Measurements from ENCODE around the gene DNAJA3. TPM values are rescaled to one million over a fixed set of nuclear protein-coding genes. Genes with fewer than 3 reads are reported as not detected.

Gene DNAJA3
- total and polyA plus RNA-seq, 3 donors from 2014 or later: 56.0 to 88.3 (median 80.2) TPM

DNA sequence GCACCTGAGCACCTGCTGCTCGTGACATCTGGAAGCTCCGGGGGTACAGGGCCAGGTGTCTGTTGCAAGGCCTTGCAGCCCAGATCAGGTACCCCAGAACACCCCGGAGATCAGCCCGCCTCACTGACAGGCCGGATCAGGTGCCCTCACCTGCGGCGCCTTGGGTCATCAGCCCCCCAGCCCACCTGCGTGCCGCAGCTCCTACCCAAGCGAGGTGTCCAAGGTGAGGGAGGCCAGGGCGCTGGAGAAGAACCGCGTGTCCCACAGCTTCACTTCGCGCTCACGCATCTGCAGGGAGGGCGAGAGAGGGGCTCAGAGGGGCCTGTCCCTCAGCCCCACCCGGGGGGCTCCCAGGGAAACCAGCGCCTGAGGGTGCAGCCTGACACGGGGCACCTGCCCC is 37.9 kb upstream of the DNAJA3 start:
- no peaks in the 10 kb centered on the region for H3K36me3 ChIP-seq (ENCODE audit: low read depth, missing control alignments)

DNA sequence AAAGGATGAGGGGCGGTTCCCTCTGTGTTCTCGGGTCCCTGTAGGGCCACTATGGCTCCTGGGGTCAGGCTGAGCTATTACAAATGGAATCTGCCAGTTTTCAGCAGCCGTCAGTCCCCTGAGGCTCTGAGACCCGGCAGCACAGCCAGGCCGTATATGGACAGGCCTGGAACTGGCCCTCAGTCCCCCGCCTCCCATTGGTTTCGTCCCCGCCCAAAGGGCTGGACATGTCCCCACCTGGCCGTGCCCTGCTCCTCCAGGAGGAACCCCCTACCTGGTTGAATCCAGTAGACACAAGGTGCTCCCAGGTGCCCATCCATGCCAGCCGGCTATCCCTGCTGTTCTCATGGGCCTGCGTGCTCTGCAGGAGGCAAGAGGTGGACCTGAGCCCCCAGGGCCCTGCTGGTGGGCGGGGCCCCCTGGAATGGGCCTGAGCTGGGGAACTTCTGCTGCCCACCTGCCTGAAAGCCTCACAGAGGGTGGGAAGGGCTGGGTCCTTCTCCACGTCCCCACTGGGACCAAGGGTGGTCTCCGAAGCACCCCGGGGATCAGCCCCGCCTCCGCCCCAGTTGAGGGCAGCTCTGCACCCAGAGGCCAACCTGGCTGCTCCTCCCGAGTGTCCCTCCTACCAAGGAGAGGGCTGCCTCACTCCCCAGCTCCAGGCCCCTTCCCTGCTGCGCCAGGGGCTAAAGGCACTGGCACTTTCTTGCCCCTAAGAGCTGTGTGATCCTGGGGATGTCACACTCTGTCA is 37.2 kb upstream of the DNAJA3 start:
- H3K27me3 ChIP-seq: no peaks in the 10 kb centered on the region
- no peak overlapping the region for H3K4me3 ChIP-seq
- 76 to 78% methylated on average over 9 to 19 of the region's 19 CpGs for WGBS, 2 donors
- no peaks in the 10 kb centered on the region for H3K36me3 ChIP-seq (ENCODE audit: low read depth, missing control alignments)
- intact Hi-C loops (cut with DNase I; ENCODE audit: low total_unique reads): no loop called here
- DNase-seq: no peak
- TF ChIP-seq, protein P1, sequence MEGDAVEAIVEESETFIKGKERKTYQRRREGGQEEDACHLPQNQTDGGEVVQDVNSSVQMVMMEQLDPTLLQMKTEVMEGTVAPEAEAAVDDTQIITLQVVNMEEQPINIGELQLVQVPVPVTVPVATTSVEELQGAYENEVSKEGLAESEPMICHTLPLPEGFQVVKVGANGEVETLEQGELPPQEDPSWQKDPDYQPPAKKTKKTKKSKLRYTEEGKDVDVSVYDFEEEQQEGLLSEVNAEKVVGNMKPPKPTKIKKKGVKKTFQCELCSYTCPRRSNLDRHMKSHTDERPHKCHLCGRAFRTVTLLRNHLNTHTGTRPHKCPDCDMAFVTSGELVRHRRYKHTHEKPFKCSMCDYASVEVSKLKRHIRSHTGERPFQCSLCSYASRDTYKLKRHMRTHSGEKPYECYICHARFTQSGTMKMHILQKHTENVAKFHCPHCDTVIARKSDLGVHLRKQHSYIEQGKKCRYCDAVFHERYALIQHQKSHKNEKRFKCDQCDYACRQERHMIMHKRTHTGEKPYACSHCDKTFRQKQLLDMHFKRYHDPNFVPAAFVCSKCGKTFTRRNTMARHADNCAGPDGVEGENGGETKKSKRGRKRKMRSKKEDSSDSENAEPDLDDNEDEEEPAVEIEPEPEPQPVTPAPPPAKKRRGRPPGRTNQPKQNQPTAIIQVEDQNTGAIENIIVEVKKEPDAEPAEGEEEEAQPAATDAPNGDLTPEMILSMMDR (IDR thresholded peaks at IDR 0.05): no peak
- no peak for TF ChIP-seq POLR2A (IDR thresholded peaks at IDR 0.05)
- H3K4me1 ChIP-seq: peaks cover 48% of the 10 kb centered on the region
- no peaks in the 10 kb centered on the region for H3K9me3 ChIP-seq
- peak overlapping the region in 1 of 2 donors; percentile 50 for H3K27ac ChIP-seq

More for the DNA sequence above, 37.9 kb upstream of the DNAJA3 start:
- TF ChIP-seq POLR2A (IDR thresholded peaks at IDR 0.05): no peak
- TF ChIP-seq, protein P1 (IDR thresholded peaks at IDR 0.05): no peak
- intact Hi-C loops (cut with DNase I; ENCODE audit: low total_unique reads): no loop called here
- H3K27ac ChIP-seq: peak overlapping the region in 1 of 2 donors; percentile 20
- no peak for DNase-seq
- H3K4me3 ChIP-seq: no peak overlapping the region
- no peaks in the 10 kb centered on the region for H3K9me3 ChIP-seq
- H3K4me1 ChIP-seq: peaks cover 41% of the 10 kb centered on the region
- 86 to 90% methylated on average over 11 to 17 of the region's 20 CpGs for WGBS, 2 donors
- no peaks in the 10 kb centered on the region for H3K27me3 ChIP-seq

DNA sequence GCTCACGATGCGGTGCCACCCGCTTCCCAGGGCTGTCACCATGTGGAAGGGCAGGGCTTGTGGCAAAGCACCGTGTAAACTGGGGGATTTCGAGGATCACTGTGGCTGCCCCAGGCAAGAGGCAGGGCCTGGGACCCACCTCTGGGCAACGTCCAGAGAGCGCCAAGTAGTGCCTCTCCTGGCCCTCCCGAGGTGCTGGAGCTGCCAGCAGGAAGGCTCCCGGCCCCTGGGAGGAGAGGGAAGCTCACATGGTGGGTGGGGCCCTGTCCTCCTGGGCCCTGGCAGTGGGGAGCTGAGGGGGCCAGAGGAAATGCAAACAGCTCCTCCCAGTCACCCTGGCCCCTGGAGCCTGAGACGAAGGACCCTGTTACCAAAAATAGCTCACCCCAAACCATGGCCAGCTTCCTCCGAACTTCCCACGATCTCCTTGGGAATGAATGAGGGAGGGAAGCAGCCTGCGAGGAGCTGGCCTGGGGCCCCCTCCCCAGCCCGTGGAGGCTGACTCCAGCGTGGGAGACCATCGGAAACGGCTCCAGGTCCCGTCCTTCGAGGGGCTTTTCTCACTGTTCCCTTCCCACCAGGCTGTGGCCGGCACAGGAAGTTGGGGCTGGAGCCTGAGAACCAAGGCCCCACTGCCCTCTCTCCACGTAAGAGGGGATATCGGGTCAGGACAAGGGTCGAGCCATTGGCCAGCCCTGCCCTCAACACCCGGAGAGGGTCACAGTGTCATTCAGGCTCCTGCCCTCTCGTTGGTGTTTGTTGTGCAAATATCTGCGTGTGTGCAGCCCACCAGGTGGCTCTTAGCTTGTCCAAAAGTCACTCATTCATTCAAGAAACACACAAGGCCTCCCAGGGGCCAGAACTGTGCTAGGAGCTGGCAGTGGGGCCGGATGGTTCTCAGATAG is 36.4 kb upstream of the DNAJA3 start:
- no peak overlapping the region for H3K4me3 ChIP-seq
- peak overlapping the region in 1 of 2 donors; percentile 50 for H3K27ac ChIP-seq
- 66 to 67% methylated on average over 12 to 27 of the region's 27 CpGs for WGBS, 2 donors
- H3K4me1 ChIP-seq: peaks cover 52% of the 10 kb centered on the region
- no peaks in the 10 kb centered on the region for H3K36me3 ChIP-seq (ENCODE audit: low read depth, missing control alignments)
- intact Hi-C loops (cut with DNase I; ENCODE audit: low total_unique reads): no loop called here
- no peak for TF ChIP-seq POLR2A (IDR thresholded peaks at IDR 0.05)
- TF ChIP-seq, protein P1 (IDR thresholded peaks at IDR 0.05): no peak
- no peaks in the 10 kb centered on the region for H3K27me3 ChIP-seq
- no peak for DNase-seq
- no peaks in the 10 kb centered on the region for H3K9me3 ChIP-seq

DNA sequence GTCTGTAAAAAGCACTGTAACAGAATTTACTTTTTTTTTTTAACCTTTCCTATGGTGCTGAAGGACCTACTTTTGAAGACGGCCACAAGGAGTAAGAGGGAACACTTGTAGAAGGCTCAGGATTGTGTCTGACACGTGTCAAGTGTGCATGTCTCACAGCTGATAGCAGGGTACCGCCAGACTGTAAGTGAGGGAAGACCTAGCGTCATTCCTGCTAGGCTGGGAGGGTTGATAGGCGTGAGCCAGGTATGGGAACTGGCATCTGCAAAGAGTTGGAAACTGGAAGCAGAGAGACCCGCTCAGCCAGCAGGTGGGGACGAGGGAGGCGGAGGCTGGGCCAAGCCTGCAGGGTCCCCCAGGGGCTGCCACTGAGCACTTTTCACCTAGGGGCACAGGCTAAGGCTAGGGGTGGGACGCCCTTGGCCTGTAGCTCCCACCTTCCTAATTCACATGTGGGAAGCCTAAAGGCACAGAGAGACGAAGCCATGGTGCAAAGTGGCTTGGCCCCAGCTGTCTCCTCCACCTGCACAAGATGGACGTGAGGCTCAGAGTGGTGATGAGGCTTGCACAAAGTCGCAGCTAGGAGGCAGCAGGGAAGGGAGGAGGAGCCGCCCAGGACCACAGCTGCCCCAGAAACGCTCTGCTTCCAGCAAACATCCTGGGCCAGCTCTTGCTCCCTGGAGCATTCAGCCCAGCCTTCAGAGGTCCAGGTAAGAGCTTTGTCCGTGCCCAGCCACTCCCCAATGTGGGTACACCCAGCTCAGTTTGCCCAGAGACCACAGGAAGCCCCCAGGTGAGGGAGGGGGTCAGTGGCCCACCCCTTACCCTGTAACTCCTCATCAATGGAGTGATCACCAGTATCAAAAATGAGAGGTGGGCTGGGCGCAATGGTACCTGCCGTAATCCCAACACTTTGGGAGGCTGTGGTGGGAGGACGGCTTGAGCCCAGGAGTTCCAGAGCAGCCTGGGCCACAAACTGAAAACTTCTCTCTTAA is 35.1 kb upstream of the DNAJA3 start:
- Histone ChIP-seq H3K4me1 (peaks cover 47% of the 10 kb centered on the region), H3K36me3 (ENCODE audit: low read depth, missing control alignments) (no peaks in the 10 kb centered on the region), H3K27me3 (no peaks in the 10 kb centered on the region), H3K4me3 (no peak overlapping the region), H3K27ac (no peak overlapping the region), H3K9me3 (no peaks in the 10 kb centered on the region)
- TF ChIP-seq, protein P1 (IDR thresholded peaks at IDR 0.05): no peak
- TF ChIP-seq POLR2A (IDR thresholded peaks at IDR 0.05): no peak
- WGBS, 2 donors: 82 to 90% methylated on average over 16 to 18 of the region's 18 CpGs
- intact Hi-C loops (cut with DNase I; ENCODE audit: low total_unique reads): no loop called here
- no peak for DNase-seq

All from testis (tissue), 3 donors.